CD14-positive monocyte (primary cell): ENCODE results near the gene MKI67. TPM values are rescaled to one million over a fixed set of nuclear protein-coding genes. Genes with fewer than 3 reads are reported as not detected.

Source experiments
- DNase-seq, 3 donors: peaks; one replicate each; pipeline ENCODE4 v3.0.0-alpha.2; 2011 to 2022
- H2AFZ ChIP-seq: 2 replicates; pipeline ENCODE4 v1.6.0; 2012; ENCODE audit warnings: mild to moderate bottlenecking, low read depth, low read length, inconsistent platforms; ENCODE audit not compliant: insufficient read depth, poor library complexity, severe bottlenecking
- H3K27ac ChIP-seq, 2 donors: 1 replicate in 1 of 2; 2 replicates in 1 of 2; pipeline ENCODE4 v1.5.1; 2012 to 2013; ENCODE audit warnings: low read length in 2 of 2, control low read depth in 1 of 2, inconsistent platforms in 1 of 2, low read depth in 1 of 2, mild to moderate bottlenecking in 1 of 2
- H3K27me3 ChIP-seq, 2 donors: one replicate each; pipeline versions ENCODE4 v1.6.0 to v1.6.1; 2011 to 2013; ENCODE audit warnings: low read length in 2 of 2; ENCODE audit not compliant: control insufficient read depth in 2 of 2, insufficient read depth in 2 of 2
- H3K36me3 ChIP-seq, 2 donors: replicated peaks in 1 of 2; 1 replicate in 1 of 2; 2 replicates in 1 of 2; pipeline versions ENCODE4 v1.5.1 to v1.6.1; 2012 to 2013; ENCODE audit warnings: low read length in 2 of 2, control low read depth in 1 of 2, inconsistent platforms in 1 of 2, mild to moderate bottlenecking in 1 of 2; ENCODE audit not compliant: insufficient read depth in 2 of 2, control insufficient read depth in 1 of 2
- H3K4me1 ChIP-seq, 2 donors: 1 replicate in 1 of 2; 2 replicates in 1 of 2; pipeline versions ENCODE4 v1.5.1 to v1.6.1; 2012 to 2013; ENCODE audit warnings: low read length in 2 of 2, control low read depth in 1 of 2, inconsistent platforms in 1 of 2, mild to moderate bottlenecking in 1 of 2, moderate library complexity in 1 of 2; ENCODE audit not compliant: insufficient read depth in 2 of 2, control insufficient read depth in 1 of 2
- H3K4me2 ChIP-seq: replicated peaks from 2 replicates; pipeline ENCODE3; 2012; ENCODE audit warnings: low read length, moderate library complexity, mild to moderate bottlenecking; ENCODE audit not compliant: poor library complexity, severe bottlenecking; ENCODE audit errors: extremely low read depth
- H3K4me3 ChIP-seq, 3 experiments: fragments of 200-600 bp in 1 of 3; sonication (generic) in 1 of 3; replicated peaks in 1 of 3; 1 replicate in 2 of 3; 2 replicates in 1 of 3; pipeline ENCODE4 v1.5.1; 2011 to 2013; ENCODE audit warnings: low read length in 3 of 3, mild to moderate bottlenecking in 3 of 3, control low read depth in 2 of 3, low read depth in 2 of 3, inconsistent platforms in 1 of 3, moderate library complexity in 1 of 3
- H3K79me2 ChIP-seq: 2 replicates; pipeline ENCODE4 v1.6.0; 2012; ENCODE audit warnings: mild to moderate bottlenecking, control low read depth, inconsistent platforms, low read length, moderate library complexity; ENCODE audit not compliant: insufficient read depth
- H3K9ac ChIP-seq: 2 replicates; pipeline ENCODE4 v1.6.0; 2017; ENCODE audit warnings: low read length, mild to moderate bottlenecking; ENCODE audit not compliant: insufficient read depth, poor library complexity, severe bottlenecking
- H3K9me3 ChIP-seq, 2 donors: replicated peaks in 1 of 2; 1 replicate in 1 of 2; 2 replicates in 1 of 2; pipeline versions ENCODE4 v1.5.1 to v1.6.1; 2012 to 2013; ENCODE audit warnings: low read length in 2 of 2, control low read depth in 1 of 2; ENCODE audit not compliant: control insufficient read depth in 1 of 2, insufficient read depth in 1 of 2
- H4K20me1 ChIP-seq: 2 replicates; pipeline ENCODE4 v1.6.0; 2012; ENCODE audit warnings: mild to moderate bottlenecking, low read length, control low read depth, moderate library complexity; ENCODE audit not compliant: insufficient read depth
- H3K27ac Mint-ChIP-seq, 7 donors: one replicate each; pipeline ENCODE4 v1.8.0; 2020; ENCODE audit warnings: mild to moderate bottlenecking in 7 of 7, mixed read lengths in 7 of 7, moderate library complexity in 6 of 7, inconsistent platforms in 2 of 7
- H3K27me3 Mint-ChIP-seq, 3 donors: one replicate each; pipeline ENCODE4 v1.8.0; 2021 to 2022; ENCODE audit warnings: low read depth in 3 of 3, mild to moderate bottlenecking in 3 of 3, mixed read lengths in 3 of 3, moderate library complexity in 3 of 3, inconsistent platforms in 1 of 3
- H3K36me3 Mint-ChIP-seq, 2 donors: one replicate each; pipeline ENCODE4 v1.8.0; 2020; ENCODE audit warnings: mixed read lengths in 2 of 2, inconsistent platforms in 1 of 2, mild to moderate bottlenecking in 1 of 2
- H3K4me1 Mint-ChIP-seq: one replicate; pipeline ENCODE4 v1.8.0; 2020; ENCODE audit warnings: mild to moderate bottlenecking, mixed read lengths
- H3K4me3 Mint-ChIP-seq, 2 donors: one replicate each; pipeline ENCODE4 v1.8.0; 2020; ENCODE audit warnings: mild to moderate bottlenecking in 2 of 2, mixed read lengths in 2 of 2, moderate library complexity in 1 of 2
- H3K9me3 Mint-ChIP-seq, 7 donors: one replicate each; pipeline ENCODE4 v1.8.0; 2020 to 2022; ENCODE audit warnings: mixed read lengths in 7 of 7, mild to moderate bottlenecking in 6 of 7, moderate library complexity in 6 of 7, inconsistent platforms in 2 of 7
- CTCF ChIP-seq: fragments of 200-600 bp; IDR thresholded peaks from one replicate; pipeline ENCODE4 v1.8.0; 2022; ENCODE audit warnings: antibody characterized with exemption, mild to moderate bottlenecking
- WGBS: methylation state at CpG from one replicate; pipeline ENCODE4 v1.1.5; 2013; ENCODE audit warnings: missing lambda C conversion rate; ENCODE audit not compliant: insufficient coverage; 5-methylcytosine and 5-hydroxymethylcytosine counted together
- intact Hi-C, 2 donors: fragments of 100-400 bp; cut with micrococcal nuclease; formaldehyde crosslinking; loops; one replicate each; pipeline versions ENCODE4 v1.15.0 to v1.15.1; 2023
- polyA plus RNA-seq, 3 donors: library from polyadenylated mRNA; depleted of rRNA in 1 of 3; unstranded in 2 of 3; stranded (reverse) in 1 of 3; fragments of 300-500 nt in 2 of 3; fragments of >200 nt in 1 of 3; fragmentation: Illumina TruSeq in 2 of 3; gene quantifications; 1 replicate in 2 of 3; 2 replicates in 1 of 3; pipeline ENCODE4 v1.2.3, GENCODE V29; 2012 to 2021

Gene MKI67
- polyA plus RNA-seq, 3 donors, result 0.02 to 0.05 TPM; not detected in 1

GRCh38 chr10:128066870-128067382, 59.3 kb downstream of the MKI67 start:
- Histone ChIP-seq H3K9ac (no peak overlapping the region), H3K4me2 (no peak overlapping the region), H4K20me1 (peaks cover 70% of the 10 kb centered on the region), H3K27ac (no peak overlapping the region), H3K36me3 (peaks cover 74 to 75% of the 10 kb centered on the region in 2 donors), H3K27me3 (no peaks in the 10 kb centered on the region), H3K4me1 (peaks cover 43 to 55% of the 10 kb centered on the region in 2 donors), H3K9me3 (no peaks in the 10 kb centered on the region), H3K4me3 (no peak overlapping the region), H3K79me2 (peaks cover 20% of the 10 kb centered on the region), H2AFZ (no peak overlapping the region)
- WGBS, result 92% methylated on average over 13 of the region's 13 CpGs
- peak overlapping the region in 6 of 7 donors; percentile 71 to 100 (median 100) for H3K27ac Mint-ChIP-seq
- H3K9me3 Mint-ChIP-seq, result peaks cover 0 to 6% (median 0%) of the 10 kb centered on the region in 7 donors
- no peak overlapping the region for H3K4me3 Mint-ChIP-seq
- no peak for TF ChIP-seq CTCF
- H3K4me1 Mint-ChIP-seq, result peaks cover 57% of the 10 kb centered on the region
- H3K27me3 Mint-ChIP-seq, result peaks cover 0 to 11% (median 5%) of the 10 kb centered on the region in 3 donors
- peak in 1 of 3 donors; percentile 33 for DNase-seq
- intact Hi-C loops, result loop anchor here in 1 of 2 donors (5.0 kb wide), 1 partner anchor 160 kb away; the partner anchor contains the start of gene PTPRE
- peaks cover 84 to 94% of the 10 kb centered on the region in 2 donors for H3K36me3 Mint-ChIP-seq

GRCh38 chr10:128065881-128066534, 60.2 kb downstream of the MKI67 start:
- Mint-ChIP-seq H3K27me3 (peaks cover 0 to 11% (median 5%) of the 10 kb centered on the region in 3 donors), H3K4me3 (peak overlapping the region in 1 of 2 donors; percentile 41), H3K4me1 (peaks cover 64% of the 10 kb centered on the region), H3K27ac (peak overlapping the region; percentile 98 to 100 (median 100)), H3K9me3 (peaks cover 0 to 6% (median 0%) of the 10 kb centered on the region in 7 donors), H3K36me3 (peaks cover 84 to 94% of the 10 kb centered on the region in 2 donors)
- Histone ChIP-seq H2AFZ (no peak overlapping the region), H3K79me2 (peaks cover 20% of the 10 kb centered on the region), H3K4me1 (peaks cover 51 to 64% of the 10 kb centered on the region in 2 donors), H3K36me3 (peaks cover 74 to 75% of the 10 kb centered on the region in 2 donors), H3K4me3 (peak overlapping the region in 1 of 3 experiments; percentile 38), H3K27ac (peak overlapping the region; percentile 97 to 100), H3K9me3 (no peaks in the 10 kb centered on the region), H3K27me3 (no peaks in the 10 kb centered on the region), H3K9ac (no peak overlapping the region), H3K4me2 (peak overlapping the region; percentile 70), H4K20me1 (peaks cover 62% of the 10 kb centered on the region)
- intact Hi-C loops, result loop anchor here (1.0 to 5.0 kb wide), 3 partner anchors 17 to 159 kb away; partner anchors contain the start of gene PTPRE (in 1 of the 2)
- no peak for TF ChIP-seq CTCF
- WGBS, result 79% methylated on average over 13 of the region's 13 CpGs
- DNase-seq, result no peak
